Measurements from ENCODE around the gene CFAP46.

DNA sequence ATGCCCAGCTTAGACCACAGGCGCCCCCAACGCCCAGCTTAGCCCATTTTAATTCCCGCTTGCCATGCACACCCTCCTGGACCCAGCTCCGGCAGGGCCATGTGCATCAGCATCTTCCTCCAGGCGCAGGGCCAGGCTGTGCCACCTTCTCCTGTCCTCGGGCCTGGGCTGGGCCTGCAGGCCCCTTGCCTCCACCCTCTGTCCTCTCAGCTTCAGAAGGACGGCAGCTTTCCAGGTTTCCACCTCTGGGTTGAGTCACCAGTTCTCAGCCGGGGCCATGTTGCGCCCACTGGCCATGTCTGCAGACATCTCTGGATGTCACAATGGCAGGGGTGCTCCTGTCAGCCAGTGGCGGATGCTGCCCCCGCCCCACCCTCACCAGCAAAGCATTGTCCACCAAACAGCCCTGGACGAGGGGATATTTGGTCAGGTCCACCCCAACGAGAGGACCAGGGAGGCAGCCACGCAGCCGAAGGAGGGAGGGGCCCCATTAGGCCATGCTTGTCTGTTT lies 97.3 kb downstream of the CFAP46 start:
- TF ChIP-seq, protein P1, sequence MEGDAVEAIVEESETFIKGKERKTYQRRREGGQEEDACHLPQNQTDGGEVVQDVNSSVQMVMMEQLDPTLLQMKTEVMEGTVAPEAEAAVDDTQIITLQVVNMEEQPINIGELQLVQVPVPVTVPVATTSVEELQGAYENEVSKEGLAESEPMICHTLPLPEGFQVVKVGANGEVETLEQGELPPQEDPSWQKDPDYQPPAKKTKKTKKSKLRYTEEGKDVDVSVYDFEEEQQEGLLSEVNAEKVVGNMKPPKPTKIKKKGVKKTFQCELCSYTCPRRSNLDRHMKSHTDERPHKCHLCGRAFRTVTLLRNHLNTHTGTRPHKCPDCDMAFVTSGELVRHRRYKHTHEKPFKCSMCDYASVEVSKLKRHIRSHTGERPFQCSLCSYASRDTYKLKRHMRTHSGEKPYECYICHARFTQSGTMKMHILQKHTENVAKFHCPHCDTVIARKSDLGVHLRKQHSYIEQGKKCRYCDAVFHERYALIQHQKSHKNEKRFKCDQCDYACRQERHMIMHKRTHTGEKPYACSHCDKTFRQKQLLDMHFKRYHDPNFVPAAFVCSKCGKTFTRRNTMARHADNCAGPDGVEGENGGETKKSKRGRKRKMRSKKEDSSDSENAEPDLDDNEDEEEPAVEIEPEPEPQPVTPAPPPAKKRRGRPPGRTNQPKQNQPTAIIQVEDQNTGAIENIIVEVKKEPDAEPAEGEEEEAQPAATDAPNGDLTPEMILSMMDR (conservative IDR thresholded peaks at IDR 0.05; ENCODE audit: low read length) = no peak
- no peak for TF ChIP-seq EZH2phosphoT487 (IDR thresholded peaks at IDR 0.05; ENCODE audit: borderline replicate concordance)
